ENCODE measurements around the gene GRM8. TPM values are rescaled to one million over a fixed set of nuclear protein-coding genes. Genes with fewer than 3 reads are reported as not detected.

The GRM8 gene
- total and polyA plus RNA-seq, 7 donors: 0.08 TPM; not detected in 6

- ATAC-seq: no peak
- WGBS, 3 donors: 26 to 46% (median 33%) methylated on average over 3 of the region's 3 CpGs
- TF ChIP-seq CTCF (IDR thresholded peaks at IDR 0.05): no peak
- no peaks in the 10 kb centered on the region for H3K27me3 ChIP-seq (ENCODE audit: insufficient read depth in 3 of 3, low read length in 2 of 3)
- no peaks in the 10 kb centered on the region for H3K4me1 ChIP-seq
- no peaks in the 10 kb centered on the region for H3K36me3 ChIP-seq (ENCODE audit: insufficient read depth in 1 of 2, low read depth in 1 of 2)
- intact Hi-C loops (cut with DNase I): no loop called here
- no peak for DNase-seq
- H3K27ac ChIP-seq: no peak overlapping the region
- H3K4me3 ChIP-seq: no peak overlapping the region
- H3K9me3 ChIP-seq: no peaks in the 10 kb centered on the region
These were observed 62.9 kb downstream of the GRM8 start for GRCh38 chr7:127189886-127190285.

- no peak for TF ChIP-seq CTCF (IDR thresholded peaks at IDR 0.05)
- Histone ChIP-seq H3K4me1 (no peaks in the 10 kb centered on the region), H3K27ac (no peak overlapping the region), H3K4me3 (no peak overlapping the region), H3K36me3 (ENCODE audit: insufficient read depth in 1 of 2, low read depth in 1 of 2) (no peaks in the 10 kb centered on the region), H3K9me3 (no peaks in the 10 kb centered on the region), H3K27me3 (ENCODE audit: insufficient read depth in 3 of 3, low read length in 2 of 3) (no peaks in the 10 kb centered on the region)
- DNase-seq (no peak), ATAC-seq (no peak)
- WGBS, 3 donors: 74 to 81% (median 76%) methylated on average over 2 of the region's 2 CpGs
- intact Hi-C loops (cut with DNase I): no loop called here
These were observed 63.7 kb downstream of the GRM8 start for GRCh38 chr7:127189074-127189473.

GRCh38 chr7:127187740-127188139, 65.0 kb downstream of the GRM8 start:
- no peak overlapping the region for H3K4me3 ChIP-seq
- H3K4me1 ChIP-seq: no peaks in the 10 kb centered on the region
- no peaks in the 10 kb centered on the region for H3K9me3 ChIP-seq
- 82 to 93% (median 88%) methylated on average over 1 of the region's 1 CpG for WGBS, 3 donors
- DNase-seq: no peak
- H3K27ac ChIP-seq: no peak overlapping the region
- ATAC-seq: no peak
- TF ChIP-seq CTCF (IDR thresholded peaks at IDR 0.05): no peak
- no peaks in the 10 kb centered on the region for H3K27me3 ChIP-seq (ENCODE audit: insufficient read depth in 3 of 3, low read length in 2 of 3)
- intact Hi-C loops (cut with DNase I): no loop called here
- no peaks in the 10 kb centered on the region for H3K36me3 ChIP-seq (ENCODE audit: insufficient read depth in 1 of 2, low read depth in 1 of 2)

- TF ChIP-seq CTCF (IDR thresholded peaks at IDR 0.05): no peak
- DNase-seq (no peak), ATAC-seq (no peak)
- no peaks in the 10 kb centered on the region for H3K27me3 ChIP-seq (ENCODE audit: insufficient read depth in 3 of 3, low read length in 2 of 3)
- no peak overlapping the region for H3K27ac ChIP-seq
- intact Hi-C loops (cut with DNase I): no loop called here
- 42 to 50% (median 42%) methylated on average over 1 of the region's 1 CpG for WGBS, 3 donors
- H3K4me1 ChIP-seq: no peaks in the 10 kb centered on the region
- H3K36me3 ChIP-seq (ENCODE audit: insufficient read depth in 1 of 2, low read depth in 1 of 2): no peaks in the 10 kb centered on the region
- H3K9me3 ChIP-seq: no peaks in the 10 kb centered on the region
- no peak overlapping the region for H3K4me3 ChIP-seq
These were observed 66.1 kb downstream of the GRM8 start for GRCh38 chr7:127186686-127187085.

GRCh38 chr7:127177156-127177555, 75.6 kb downstream of the GRM8 start:
- no peaks in the 10 kb centered on the region for H3K27me3 ChIP-seq (ENCODE audit: insufficient read depth in 3 of 3, low read length in 2 of 3)
- no peak for DNase-seq

More at GRCh38 chr7:127177156-127177555, 75.6 kb downstream of the GRM8 start:
- ATAC-seq: no peak
- peaks cover 3% of the 10 kb centered on the region for H3K9me3 ChIP-seq
- no peak overlapping the region for H3K4me3 ChIP-seq
- H3K27ac ChIP-seq: no peak overlapping the region
- no peaks in the 10 kb centered on the region for H3K36me3 ChIP-seq (ENCODE audit: insufficient read depth in 1 of 2, low read depth in 1 of 2)
- no peak for TF ChIP-seq CTCF (IDR thresholded peaks at IDR 0.05)
- intact Hi-C loops (cut with DNase I): no loop called here
- no peaks in the 10 kb centered on the region for H3K4me1 ChIP-seq
